Measurements from ENCODE around the gene MVK. TPM values are rescaled to one million over a fixed set of nuclear protein-coding genes. Genes with fewer than 3 reads are reported as not detected.

Gene MVK
- total and polyA plus RNA-seq, 2 experiments from 2014 or later = 6.7 to 11.8 TPM

DNA sequence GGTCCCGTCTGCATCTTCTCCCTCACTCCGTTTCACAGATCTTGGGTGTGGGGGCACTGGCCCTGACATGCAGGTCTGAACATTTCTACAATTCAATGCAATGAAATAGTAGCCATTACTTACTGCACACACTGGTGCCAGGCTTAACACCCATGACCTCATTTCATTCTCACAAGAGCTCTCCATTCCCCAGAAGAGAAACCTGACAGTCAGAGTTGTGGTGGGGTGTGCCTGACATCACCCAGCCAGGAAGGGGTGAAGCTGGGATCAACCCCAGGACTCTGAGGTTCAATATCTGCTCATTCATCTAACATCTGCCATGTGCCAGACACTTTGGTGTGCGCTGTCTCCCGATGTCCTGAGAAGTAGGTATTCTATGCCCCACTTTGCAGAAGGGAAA lies 34.7 kb downstream of the MVK start:
- H3K4me2 ChIP-seq (ENCODE audit: unreplicated experiment) = no peak overlapping the region
- no peaks in the 10 kb centered on the region for H4K20me1 ChIP-seq (ENCODE audit: insufficient read depth)
- H3K9me2 ChIP-seq (ENCODE audit: insufficient read depth) = no peaks in the 10 kb centered on the region
- in situ Hi-C loops (cut with MboI) = loop anchor here (10.0 kb wide), 1 partner anchor 167 kb away; no protein-coding TSS in a partner anchor
- no peaks in the 10 kb centered on the region for H3K4me1 ChIP-seq (ENCODE audit: insufficient read depth)
- no peak overlapping the region for H2AFZ ChIP-seq
- no peak overlapping the region for H3K4me3 ChIP-seq
- no peaks in the 10 kb centered on the region for H3F3A ChIP-seq (ENCODE audit: insufficient read depth)
- H3K79me2 ChIP-seq (ENCODE audit: insufficient read depth) = no peaks in the 10 kb centered on the region
- no peak overlapping the region for H3K9ac ChIP-seq
- TF ChIP-seq EZH2phosphoT487 (IDR thresholded peaks at IDR 0.05; ENCODE audit: insufficient read depth, low read depth) = no peak
- no peak for TF ChIP-seq EZH2 (IDR thresholded peaks at IDR 0.05; ENCODE audit: insufficient read depth, poor library complexity, severe bottlenecking)
- 65 to 68% methylated on average over 4 of the region's 4 CpGs for WGBS, 2 experiments (ENCODE audit: low coverage in 1 of 2, low lambda C conversion rate in 2 of 2, missing lambda C conversion rate in 2 of 2)
- H3K9me3 ChIP-seq (ENCODE audit: low read depth) = no peaks in the 10 kb centered on the region
- no peak overlapping the region for H3K27ac ChIP-seq
- H3K27me3 ChIP-seq (replicated peaks; ENCODE audit: insufficient read depth) = peaks cover 9% of the 10 kb centered on the region
- no peak for DNase-seq
- H3K36me3 ChIP-seq (ENCODE audit: low read depth) = no peaks in the 10 kb centered on the region

DNA sequence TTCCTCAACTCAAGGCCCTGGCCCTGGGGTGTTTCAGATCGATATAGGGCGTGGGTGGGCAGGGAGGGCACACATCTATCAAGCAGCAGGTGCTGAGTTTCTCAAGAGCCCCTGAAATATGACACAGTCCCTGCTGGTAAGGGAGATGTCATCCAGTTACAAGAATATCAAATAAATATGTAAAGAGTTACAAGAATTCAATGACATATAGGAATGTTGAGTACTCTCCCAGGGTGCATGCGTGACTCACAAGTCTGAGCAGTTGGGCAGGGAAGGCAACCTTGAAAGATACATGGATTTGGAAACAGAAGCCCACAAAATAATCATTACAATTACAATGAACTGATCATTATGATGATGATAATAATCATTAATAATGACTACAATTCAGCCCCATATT lies 35.2 kb downstream of the MVK start:
- Histone ChIP-seq H3K4me1 (ENCODE audit: insufficient read depth) (no peaks in the 10 kb centered on the region), H3K4me2 (ENCODE audit: unreplicated experiment) (no peak overlapping the region), H2AFZ (no peak overlapping the region), H3K27ac (no peak overlapping the region), H3K9ac (no peak overlapping the region), H3K27me3 (replicated peaks; ENCODE audit: insufficient read depth) (peaks cover 14% of the 10 kb centered on the region), H3K4me3 (no peak overlapping the region), H4K20me1 (ENCODE audit: insufficient read depth) (no peaks in the 10 kb centered on the region), H3K9me3 (ENCODE audit: low read depth) (no peaks in the 10 kb centered on the region), H3K79me2 (ENCODE audit: insufficient read depth) (no peaks in the 10 kb centered on the region), H3K9me2 (ENCODE audit: insufficient read depth) (no peaks in the 10 kb centered on the region), H3F3A (ENCODE audit: insufficient read depth) (no peaks in the 10 kb centered on the region), H3K36me3 (ENCODE audit: low read depth) (no peaks in the 10 kb centered on the region)
- no peak for DNase-seq
- in situ Hi-C loops (cut with MboI) = loop anchor here (10.0 kb wide), 1 partner anchor 166 kb away; no protein-coding TSS in a partner anchor
- WGBS, 2 experiments (ENCODE audit: low coverage in 1 of 2, low lambda C conversion rate in 2 of 2, missing lambda C conversion rate in 2 of 2) = 60 to 76% methylated on average over 3 of the region's 3 CpGs
- TF ChIP-seq EZH2phosphoT487 (IDR thresholded peaks at IDR 0.05; ENCODE audit: insufficient read depth, low read depth) (no peak), EZH2 (IDR thresholded peaks at IDR 0.05; ENCODE audit: insufficient read depth, poor library complexity, severe bottlenecking) (no peak)

DNA sequence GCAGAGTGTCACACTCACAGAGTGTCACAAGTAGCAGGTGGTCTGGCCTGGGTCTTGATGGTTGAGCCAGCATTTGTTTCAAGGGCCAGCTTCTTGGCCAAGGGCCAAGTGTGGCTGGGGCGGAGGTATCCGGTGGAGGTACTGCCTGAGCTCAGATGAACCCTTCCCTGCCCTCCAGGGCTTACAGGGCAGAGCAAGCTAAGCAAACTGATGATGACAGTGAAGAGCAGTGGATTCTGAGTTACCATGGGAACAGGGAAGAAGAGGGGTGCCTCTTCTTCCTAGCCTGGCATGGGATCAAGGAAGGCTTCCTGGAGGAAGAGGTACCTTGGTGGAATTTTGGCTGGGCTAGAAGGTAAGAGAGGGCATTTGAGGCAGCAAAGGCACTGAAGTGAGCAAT lies 35.7 kb downstream of the MVK start:
- Histone ChIP-seq H3K4me2 (ENCODE audit: unreplicated experiment) (no peak overlapping the region), H2AFZ (no peak overlapping the region), H4K20me1 (ENCODE audit: insufficient read depth) (no peaks in the 10 kb centered on the region), H3F3A (ENCODE audit: insufficient read depth) (no peaks in the 10 kb centered on the region), H3K4me1 (ENCODE audit: insufficient read depth) (no peaks in the 10 kb centered on the region), H3K27me3 (replicated peaks; ENCODE audit: insufficient read depth) (peaks cover 19% of the 10 kb centered on the region), H3K27ac (no peak overlapping the region), H3K9ac (no peak overlapping the region), H3K4me3 (no peak overlapping the region), H3K9me2 (ENCODE audit: insufficient read depth) (no peaks in the 10 kb centered on the region), H3K79me2 (ENCODE audit: insufficient read depth) (no peaks in the 10 kb centered on the region), H3K9me3 (ENCODE audit: low read depth) (no peaks in the 10 kb centered on the region), H3K36me3 (ENCODE audit: low read depth) (no peaks in the 10 kb centered on the region)
- 28 to 39% methylated on average over 2 of the region's 2 CpGs for WGBS, 2 experiments (ENCODE audit: low coverage in 1 of 2, low lambda C conversion rate in 2 of 2, missing lambda C conversion rate in 2 of 2)
- TF ChIP-seq EZH2 (IDR thresholded peaks at IDR 0.05; ENCODE audit: insufficient read depth, poor library complexity, severe bottlenecking) (no peak), EZH2phosphoT487 (IDR thresholded peaks at IDR 0.05; ENCODE audit: insufficient read depth, low read depth) (no peak)
- no peak for DNase-seq
- in situ Hi-C loops (cut with MboI) = loop anchor here (10.0 kb wide), 1 partner anchor 165 kb away; no protein-coding TSS in a partner anchor

DNA sequence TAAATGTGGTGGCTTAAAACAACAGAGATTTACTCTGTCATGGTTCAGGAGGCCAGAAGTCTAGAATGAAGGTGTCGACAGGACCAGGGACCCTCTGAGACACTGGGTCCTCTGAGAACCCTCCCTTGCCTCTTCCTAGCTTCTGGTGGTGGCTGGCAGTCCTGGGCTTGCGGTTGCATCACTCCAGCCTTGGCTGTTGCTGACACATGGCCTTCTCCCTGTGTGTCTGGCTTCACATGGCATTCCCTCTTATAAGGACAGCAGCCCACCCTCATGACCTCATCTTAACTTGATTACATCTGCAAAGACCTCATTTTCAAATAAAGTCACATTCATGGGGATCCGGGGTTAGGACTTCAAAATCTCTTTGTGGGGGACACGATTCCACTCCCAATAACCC lies 36.9 kb downstream of the MVK start:
- no peaks in the 10 kb centered on the region for H4K20me1 ChIP-seq (ENCODE audit: insufficient read depth)
- WGBS, 2 experiments (ENCODE audit: low coverage in 1 of 2, low lambda C conversion rate in 2 of 2, missing lambda C conversion rate in 2 of 2) = 26 to 54% methylated on average over 4 of the region's 4 CpGs
- H3K9me3 ChIP-seq (ENCODE audit: low read depth) = no peaks in the 10 kb centered on the region
- no peaks in the 10 kb centered on the region for H3K79me2 ChIP-seq (ENCODE audit: insufficient read depth)
- in situ Hi-C loops (cut with MboI) = no loop called here
- no peaks in the 10 kb centered on the region for H3K4me1 ChIP-seq (ENCODE audit: insufficient read depth)
- TF ChIP-seq EZH2 (IDR thresholded peaks at IDR 0.05; ENCODE audit: insufficient read depth, poor library complexity, severe bottlenecking) (no peak), EZH2phosphoT487 (IDR thresholded peaks at IDR 0.05; ENCODE audit: insufficient read depth, low read depth) (no peak)
- peaks cover 29% of the 10 kb centered on the region for H3K27me3 ChIP-seq (replicated peaks; ENCODE audit: insufficient read depth)
- no peak overlapping the region for H3K4me2 ChIP-seq (ENCODE audit: unreplicated experiment)
- no peaks in the 10 kb centered on the region for H3F3A ChIP-seq (ENCODE audit: insufficient read depth)
- no peak overlapping the region for H3K4me3 ChIP-seq
- H3K36me3 ChIP-seq (ENCODE audit: low read depth) = no peaks in the 10 kb centered on the region
- H2AFZ ChIP-seq = no peak overlapping the region
- no peaks in the 10 kb centered on the region for H3K9me2 ChIP-seq (ENCODE audit: insufficient read depth)
- H3K9ac ChIP-seq = no peak overlapping the region
- no peak for DNase-seq
- no peak overlapping the region for H3K27ac ChIP-seq

DNA sequence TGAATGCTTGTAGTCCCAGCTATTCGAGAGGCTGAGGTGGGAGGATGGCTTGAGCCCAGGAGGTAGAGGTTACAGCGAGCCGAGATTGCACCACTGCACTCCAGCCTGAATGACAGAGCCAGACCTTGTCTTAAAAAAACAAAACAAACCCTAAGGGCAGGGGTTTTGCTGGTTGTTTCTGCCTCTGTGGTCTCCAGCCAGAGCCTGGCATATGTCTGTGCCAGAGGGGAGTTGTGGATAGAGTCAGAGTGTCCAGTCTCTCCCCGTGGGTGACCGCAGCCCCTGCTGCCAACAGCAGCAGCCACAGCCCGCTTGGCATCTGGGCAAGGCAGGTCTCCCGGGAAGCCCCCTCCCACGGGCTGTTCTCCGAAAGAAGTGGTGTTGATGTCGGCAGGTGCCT lies 37.6 kb downstream of the MVK start:
- H3F3A ChIP-seq (ENCODE audit: insufficient read depth) = no peaks in the 10 kb centered on the region
- no peak overlapping the region for H2AFZ ChIP-seq
- no peaks in the 10 kb centered on the region for H3K9me3 ChIP-seq (ENCODE audit: low read depth)
- H3K79me2 ChIP-seq (ENCODE audit: insufficient read depth) = no peaks in the 10 kb centered on the region
- in situ Hi-C loops (cut with MboI) = no loop called here
- no peak overlapping the region for H3K4me3 ChIP-seq
- TF ChIP-seq EZH2 (IDR thresholded peaks at IDR 0.05; ENCODE audit: insufficient read depth, poor library complexity, severe bottlenecking) = no peak
- TF ChIP-seq EZH2phosphoT487 (IDR thresholded peaks at IDR 0.05; ENCODE audit: insufficient read depth, low read depth) = no peak
- no peaks in the 10 kb centered on the region for H4K20me1 ChIP-seq (ENCODE audit: insufficient read depth)
- H3K9me2 ChIP-seq (ENCODE audit: insufficient read depth) = no peaks in the 10 kb centered on the region
- H3K4me2 ChIP-seq (ENCODE audit: unreplicated experiment) = no peak overlapping the region
- peaks cover 36% of the 10 kb centered on the region for H3K27me3 ChIP-seq (replicated peaks; ENCODE audit: insufficient read depth)
- no peaks in the 10 kb centered on the region for H3K36me3 ChIP-seq (ENCODE audit: low read depth)
- H3K27ac ChIP-seq = no peak overlapping the region
- no peak overlapping the region for H3K9ac ChIP-seq
- no peaks in the 10 kb centered on the region for H3K4me1 ChIP-seq (ENCODE audit: insufficient read depth)
- 62 to 74% methylated on average over 10 of the region's 10 CpGs for WGBS, 2 experiments (ENCODE audit: low coverage in 1 of 2, low lambda C conversion rate in 2 of 2, missing lambda C conversion rate in 2 of 2)
- no peak for DNase-seq

Measured in GM23248 (cell line).